Gastroesophageal sphincter (tissue), 4 donors: ENCODE results near the gene IFT74. TPM values are rescaled to one million over a fixed set of nuclear protein-coding genes. Genes with fewer than 3 reads are reported as not detected.
"Not testable (repeated sequence)": the region's sequence is repeated elsewhere in the genome, so short reads cannot be mapped to it uniquely, and the experiment has no call there.

Experiments
- ATAC-seq: fragments of 150-250 bp; one replicate; pipeline ENCODE4 v1.9.1; 2016; ENCODE audit warnings: mild to moderate bottlenecking, moderate library complexity
- H3K27ac ChIP-seq, 4 donors: fragments of 200-600 bp; sonication (generic) in 3 of 4; 1 replicate in 3 of 4; 2 replicates in 1 of 4; pipeline ENCODE4 v1.5.1; 2016 to 2019
- H3K27me3 ChIP-seq: fragments of 200-600 bp; sonication (generic); one replicate; pipeline ENCODE4 v1.5.1; 2019
- H3K36me3 ChIP-seq, 2 donors: fragments of 200-600 bp; sonication (generic); one replicate each; pipeline ENCODE4 v1.5.1; 2019; ENCODE audit warnings: control low read depth in 1 of 2
- H3K4me1 ChIP-seq, 3 donors: fragments of 200-600 bp; sonication (generic); 1 replicate in 2 of 3; 2 replicates in 1 of 3; pipeline ENCODE4 v1.5.1; 2016 to 2019; ENCODE audit warnings: control low read depth in 2 of 3
- H3K4me3 ChIP-seq, 2 donors: fragments of 200-600 bp; sonication (generic); one replicate each; pipeline ENCODE4 v1.5.1; 2019; ENCODE audit warnings: mild to moderate bottlenecking in 1 of 2, moderate library complexity in 1 of 2
- H3K9me3 ChIP-seq, 3 donors: fragments of 200-600 bp; sonication (generic); one replicate each; pipeline ENCODE4 v1.5.1; 2017 to 2019; ENCODE audit warnings: control low read depth in 2 of 3
- EP300 ChIP-seq: sonication (generic); formaldehyde crosslinking; IDR thresholded peaks from one replicate; pipeline ENCODE4 v1.6.1; 2017; ENCODE audit warnings: antibody characterized with exemption, mild to moderate bottlenecking
- POLR2A ChIP-seq, 2 donors: fragments of 450-650 bp; IDR thresholded peaks; one replicate each; pipeline ENCODE4 v1.6.1; 2017; ENCODE audit warnings: antibody characterized with exemption in 2 of 2, mild to moderate bottlenecking in 2 of 2, moderate library complexity in 1 of 2
- POLR2AphosphoS5 ChIP-seq: sonication (generic); formaldehyde crosslinking; IDR thresholded peaks from one replicate; pipeline ENCODE4 v1.6.1; 2017; ENCODE audit warnings: antibody characterized with exemption
- WGBS, 2 donors: methylation state at CpG; one replicate each; pipeline ENCODE4 v1.1.5; 2018; ENCODE audit warnings: low coverage in 1 of 2; 5-methylcytosine and 5-hydroxymethylcytosine counted together
- total RNA-seq, 4 donors: library from RNA; depleted of rRNA; stranded (reverse); fragments of >200 nt; gene quantifications; one replicate each; pipeline ENCODE4 v1.1.0, GENCODE V29; 2016
- TF ChIP-seq, protein P1 (sequence below), 4 experiments: fragments of 200-600 bp in 2 of 4; fragments of 450-650 bp in 2 of 4; sonication (generic) in 1 of 4; IDR thresholded peaks; one replicate each; pipeline ENCODE4 v1.5.1; 2017 to 2019; ENCODE audit warnings: antibody characterized with exemption in 4 of 4, mild to moderate bottlenecking in 2 of 4, moderate library complexity in 2 of 4

Gene IFT74
- total RNA-seq, 4 donors from 2014 or later: 16.7 to 28.0 (median 19.2) TPM

DNA sequence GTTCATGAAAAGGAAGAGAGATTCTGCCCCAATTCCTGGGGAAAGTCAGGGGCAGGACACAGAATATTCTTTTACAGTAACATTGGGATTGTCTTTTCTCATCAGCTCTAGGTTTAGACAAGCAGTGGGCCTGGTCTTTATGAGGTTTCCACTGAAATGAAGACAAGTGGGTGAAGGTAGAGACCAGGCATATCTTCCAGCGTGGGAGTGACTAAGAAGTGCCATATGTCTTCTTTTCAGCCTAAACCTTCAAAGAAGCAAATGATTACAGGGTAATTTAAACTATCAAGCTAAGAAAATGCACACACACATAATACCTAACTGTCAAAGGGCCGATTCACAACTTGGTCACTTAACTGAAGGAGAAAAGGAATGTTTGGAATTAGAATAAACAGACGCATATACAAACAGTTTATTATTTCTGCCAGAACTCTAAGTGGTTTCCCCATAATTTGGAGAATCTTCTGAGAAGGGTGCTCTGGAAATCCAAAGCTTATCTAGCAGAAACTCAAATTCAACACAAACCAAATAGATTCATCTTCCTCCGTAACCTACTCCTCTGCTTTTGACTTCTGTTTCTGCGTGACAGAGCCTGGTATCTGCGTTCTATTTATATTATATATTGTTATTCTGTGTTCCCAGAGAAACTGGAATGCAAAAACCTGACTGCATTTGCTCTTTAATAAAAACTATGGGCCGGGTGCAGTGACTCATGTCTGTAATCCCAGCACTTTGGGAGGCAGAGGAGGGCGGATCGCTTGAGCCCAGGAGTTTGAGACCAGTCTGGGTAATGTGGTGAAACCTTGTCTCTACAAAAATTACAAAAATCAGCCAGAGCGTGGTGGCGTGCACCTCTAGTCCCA lies 130.8 kb downstream of the IFT74 start:
- Histone ChIP-seq H3K27me3 (no peaks in the 10 kb centered on the region), H3K4me3 (no peak overlapping the region), H3K27ac (peak overlapping the region in 1 of 4 donors; percentile 58), H3K36me3 (no peaks in the 10 kb centered on the region), H3K4me1 (peaks cover 0 to 9% (median 0%) of the 10 kb centered on the region in 3 donors), H3K9me3 (no peaks in the 10 kb centered on the region)
- TF ChIP-seq POLR2A (IDR thresholded peaks at IDR 0.05): no peak
- TF ChIP-seq POLR2AphosphoS5: no peak
- WGBS, 2 donors: 32 to 36% methylated on average over 7 to 11 of the region's 11 CpGs
- no peak for ATAC-seq

DNA sequence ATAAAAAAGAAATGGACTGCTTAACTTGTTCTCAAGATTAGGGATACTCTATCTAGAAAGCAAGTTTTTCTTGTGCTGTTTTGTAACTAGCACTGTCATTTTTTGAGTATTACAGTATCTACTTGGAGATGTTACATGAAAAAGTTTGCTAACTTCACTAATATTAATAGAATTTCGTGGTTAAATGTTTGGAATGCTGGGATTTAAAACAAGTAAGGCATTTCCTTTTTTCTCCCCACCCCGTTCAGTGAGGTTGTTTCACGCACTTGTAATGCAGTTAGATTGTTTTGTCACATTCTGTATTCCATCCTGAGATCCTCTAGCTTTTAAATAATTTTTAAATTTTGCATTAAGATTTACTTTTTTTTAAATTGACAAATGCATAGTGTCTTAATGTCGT lies 132.8 kb downstream of the IFT74 start:
- Histone ChIP-seq H3K4me3 (no peak overlapping the region), H3K4me1 (peaks cover 0 to 9% (median 0%) of the 10 kb centered on the region in 3 donors), H3K9me3 (no peaks in the 10 kb centered on the region), H3K27ac (no peak overlapping the region), H3K36me3 (no peaks in the 10 kb centered on the region), H3K27me3 (no peaks in the 10 kb centered on the region)
- 48 to 68% methylated on average over 4 of the region's 4 CpGs for WGBS, 2 donors
- ATAC-seq: no peak
- TF ChIP-seq POLR2A (IDR thresholded peaks at IDR 0.05): no peak
- TF ChIP-seq POLR2AphosphoS5: no peak
- TF ChIP-seq EP300: no peak
- TF ChIP-seq, protein P1, sequence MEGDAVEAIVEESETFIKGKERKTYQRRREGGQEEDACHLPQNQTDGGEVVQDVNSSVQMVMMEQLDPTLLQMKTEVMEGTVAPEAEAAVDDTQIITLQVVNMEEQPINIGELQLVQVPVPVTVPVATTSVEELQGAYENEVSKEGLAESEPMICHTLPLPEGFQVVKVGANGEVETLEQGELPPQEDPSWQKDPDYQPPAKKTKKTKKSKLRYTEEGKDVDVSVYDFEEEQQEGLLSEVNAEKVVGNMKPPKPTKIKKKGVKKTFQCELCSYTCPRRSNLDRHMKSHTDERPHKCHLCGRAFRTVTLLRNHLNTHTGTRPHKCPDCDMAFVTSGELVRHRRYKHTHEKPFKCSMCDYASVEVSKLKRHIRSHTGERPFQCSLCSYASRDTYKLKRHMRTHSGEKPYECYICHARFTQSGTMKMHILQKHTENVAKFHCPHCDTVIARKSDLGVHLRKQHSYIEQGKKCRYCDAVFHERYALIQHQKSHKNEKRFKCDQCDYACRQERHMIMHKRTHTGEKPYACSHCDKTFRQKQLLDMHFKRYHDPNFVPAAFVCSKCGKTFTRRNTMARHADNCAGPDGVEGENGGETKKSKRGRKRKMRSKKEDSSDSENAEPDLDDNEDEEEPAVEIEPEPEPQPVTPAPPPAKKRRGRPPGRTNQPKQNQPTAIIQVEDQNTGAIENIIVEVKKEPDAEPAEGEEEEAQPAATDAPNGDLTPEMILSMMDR (IDR thresholded peaks at IDR 0.05): no peak

DNA sequence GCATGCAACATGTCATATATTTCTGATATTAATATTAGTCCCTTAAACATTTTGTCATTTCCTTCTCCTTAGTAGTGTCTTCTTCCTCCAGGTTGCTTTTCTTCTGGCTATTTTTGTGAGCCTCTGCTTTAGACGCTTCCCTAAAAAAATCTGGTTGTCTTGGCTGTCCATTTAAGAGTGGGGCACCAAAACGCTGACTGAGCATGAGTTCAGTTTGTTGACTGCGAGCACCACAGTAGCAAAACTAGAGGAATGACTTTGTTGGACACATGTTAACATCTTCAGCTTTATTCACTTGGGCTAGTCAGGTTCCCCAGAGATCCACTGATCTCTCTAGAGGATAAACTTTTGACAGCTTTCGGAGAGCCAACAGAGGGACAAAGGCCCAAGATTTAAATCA lies 133.5 kb downstream of the IFT74 start:
- no peak for ATAC-seq
- H3K4me1 ChIP-seq: peaks cover 0 to 9% (median 0%) of the 10 kb centered on the region in 3 donors
- no peak for TF ChIP-seq EP300
- TF ChIP-seq POLR2AphosphoS5: no peak
- TF ChIP-seq, protein P1 (IDR thresholded peaks at IDR 0.05): no peak
- no peaks in the 10 kb centered on the region for H3K9me3 ChIP-seq
- no peak overlapping the region for H3K27ac ChIP-seq
- no peak overlapping the region for H3K4me3 ChIP-seq
- H3K36me3 ChIP-seq: no peaks in the 10 kb centered on the region
- WGBS, 2 donors: 85 to 100% methylated on average over 2 to 3 of the region's 4 CpGs
- no peaks in the 10 kb centered on the region for H3K27me3 ChIP-seq

DNA sequence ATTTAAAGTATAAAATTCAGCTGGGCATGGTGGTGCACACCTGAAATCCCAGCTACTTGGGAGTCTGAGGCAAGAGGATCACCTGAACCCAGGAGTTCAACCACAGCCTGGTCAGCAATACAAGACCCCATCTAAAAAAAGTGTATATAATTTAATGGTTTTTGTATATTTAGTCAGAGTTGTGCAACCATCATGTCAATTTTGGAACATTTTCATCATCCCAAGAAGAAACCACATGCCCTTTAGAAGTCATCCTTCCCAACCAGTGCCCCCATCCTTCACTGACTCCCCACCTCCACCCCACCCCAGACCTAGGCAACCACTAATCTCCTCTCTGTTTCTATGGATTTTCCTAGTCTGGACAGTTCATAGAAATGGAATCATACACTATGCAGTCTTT lies 134.0 kb downstream of the IFT74 start:
- Histone ChIP-seq H3K27ac (no peak overlapping the region), H3K4me1 (peaks cover 0 to 9% (median 0%) of the 10 kb centered on the region in 3 donors), H3K27me3 (no peaks in the 10 kb centered on the region), H3K9me3 (no peaks in the 10 kb centered on the region), H3K4me3 (no peak overlapping the region), H3K36me3 (no peaks in the 10 kb centered on the region)
- TF ChIP-seq POLR2AphosphoS5 (no peak), POLR2A (IDR thresholded peaks at IDR 0.05) (no peak)
- ATAC-seq: no peak

DNA sequence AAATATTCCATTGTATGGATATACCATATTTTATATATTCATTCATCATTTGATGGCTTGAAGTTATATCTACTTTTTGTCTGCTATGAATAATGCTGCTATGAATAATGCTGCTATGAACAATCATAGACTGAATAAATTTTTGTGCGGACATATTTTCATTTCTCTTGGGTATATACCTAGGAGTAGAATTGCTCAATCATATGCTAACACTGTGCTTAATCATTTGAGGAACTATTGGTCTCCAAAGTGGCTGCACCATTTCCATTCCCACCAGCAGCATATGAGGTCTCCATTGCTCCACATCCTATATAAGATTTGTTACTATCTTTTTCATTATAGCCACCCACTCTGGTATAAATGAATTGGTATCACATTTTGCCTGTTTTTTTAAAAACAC lies 134.5 kb downstream of the IFT74 start:
- 100% methylated on average over 1 of the region's 1 CpG for WGBS, 2 donors
- Histone ChIP-seq H3K27ac (no peak overlapping the region), H3K9me3 (no peaks in the 10 kb centered on the region), H3K36me3 (no peaks in the 10 kb centered on the region), H3K4me1 (peaks cover 0 to 9% (median 0%) of the 10 kb centered on the region in 3 donors), H3K27me3 (no peaks in the 10 kb centered on the region), H3K4me3 (no peak overlapping the region)
- TF ChIP-seq POLR2AphosphoS5 (no peak), EP300 (no peak), POLR2A (IDR thresholded peaks at IDR 0.05) (no peak)
- TF ChIP-seq, protein P1 (IDR thresholded peaks at IDR 0.05): no peak
- no peak for ATAC-seq

DNA sequence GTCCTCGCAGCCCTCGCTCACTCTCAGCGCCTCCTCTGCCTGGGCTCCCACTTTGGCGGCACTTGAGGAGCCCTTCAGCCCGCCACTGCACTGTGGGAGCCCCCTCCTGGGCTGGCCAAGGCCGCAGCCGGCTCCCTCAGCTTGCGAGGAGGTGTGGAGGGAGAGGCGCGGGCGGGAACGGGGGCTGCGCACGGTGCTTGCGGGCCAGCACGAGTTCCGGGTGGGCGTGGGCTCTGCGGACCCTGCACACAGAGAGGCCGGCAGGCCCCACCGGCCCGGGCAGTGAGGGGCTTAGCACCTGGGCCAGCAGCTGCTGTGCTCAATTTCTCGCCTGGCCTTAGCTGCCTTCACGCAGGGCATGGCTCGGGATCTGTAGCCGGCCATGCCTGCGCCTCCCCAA lies 136.3 kb downstream of the IFT74 start:
- H3K4me1 ChIP-seq, H3K4me3 ChIP-seq, H3K36me3 ChIP-seq, H3K9me3 ChIP-seq, H3K27ac ChIP-seq, H3K27me3 ChIP-seq, ATAC-seq: not testable (repeated sequence)
- 79 to 100% methylated on average over 3 of the region's 27 CpGs for WGBS, 2 donors

DNA sequence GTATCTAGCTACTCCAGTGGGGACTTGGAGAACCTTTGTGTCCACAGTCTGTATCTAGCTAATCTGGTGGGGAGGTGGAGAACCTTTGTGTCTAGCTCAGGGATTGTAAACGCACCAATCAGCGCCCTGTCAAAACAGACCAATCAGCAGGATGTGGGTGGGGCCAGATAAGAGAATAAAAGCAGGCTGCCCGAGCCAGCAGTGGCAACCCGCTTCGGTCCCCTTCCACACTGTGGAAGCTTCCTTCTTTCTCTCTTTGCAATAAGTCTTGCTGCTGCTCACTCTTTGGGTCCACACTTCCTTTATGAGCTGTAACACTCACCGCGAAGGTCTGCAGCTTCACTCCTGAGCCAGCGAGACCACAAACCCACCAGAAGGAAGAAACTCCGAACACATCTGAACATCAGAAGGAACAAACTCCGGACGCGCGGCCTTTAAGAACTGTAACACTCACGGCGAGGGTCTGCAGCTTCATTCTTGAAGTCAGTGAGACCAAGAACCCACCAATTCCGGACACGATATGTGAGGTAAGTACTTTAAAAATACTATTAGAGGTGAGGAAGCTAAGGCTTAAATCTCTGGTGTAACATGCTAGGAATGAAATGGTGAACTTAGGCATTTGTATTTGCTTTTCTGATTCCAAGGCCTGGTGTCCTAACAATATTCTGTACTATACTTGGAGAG lies 137.3 kb downstream of the IFT74 start:
- not testable (repeated sequence) for H3K9me3 ChIP-seq, H3K4me1 ChIP-seq, H3K27ac ChIP-seq, H3K4me3 ChIP-seq, ATAC-seq, H3K27me3 ChIP-seq, H3K36me3 ChIP-seq
- 88 to 100% methylated on average over 2 to 11 of the region's 17 CpGs for WGBS, 2 donors
